NCI-H446 (cell line): ENCODE data around the gene B9D1.

Experiments used
- DNase-seq, 2 experiments: peaks; one replicate each; lab custom pipeline; 2025; lab: John Stamatoyannopoulos, UW

B9D1 gene

GRCh38 chr17:19376811-19377210, 14.3 kb upstream of the B9D1 start:
- DNase-seq = no peak

- no peak for DNase-seq
These were observed 13.2 kb upstream of the B9D1 start for GRCh38 chr17:19375732-19376131.

- no peak for DNase-seq
These were observed 11.6 kb upstream of the B9D1 start for GRCh38 chr17:19374136-19374535.

- DNase-seq = no peak
These were observed 10.5 kb upstream of the B9D1 start for GRCh38 chr17:19372866-19373504.

GRCh38 chr17:19372439-19372838, 9.9 kb upstream of the B9D1 start:
- DNase-seq = no peak

- DNase-seq = no peak
These were observed 9.5 kb upstream of the B9D1 start for GRCh38 chr17:19372011-19372370.

GRCh38 chr17:19371259-19372010, 8.9 kb upstream of the B9D1 start:
- no peak for DNase-seq

GRCh38 chr17:19370493-19370960, 8.0 kb upstream of the B9D1 start:
- no peak for DNase-seq

- no peak for DNase-seq
These were observed 7.4 kb upstream of the B9D1 start for GRCh38 chr17:19369846-19370492.

GRCh38 chr17:19369107-19369778, 6.7 kb upstream of the B9D1 start:
- no peak for DNase-seq

- DNase-seq = no peak
These were observed 5.7 kb upstream of the B9D1 start for GRCh38 chr17:19368229-19368628.

- no peak for DNase-seq
These were observed 4.1 kb upstream of the B9D1 start for GRCh38 chr17:19366637-19366972.

- no peak for DNase-seq
These were observed 3.5 kb upstream of the B9D1 start for GRCh38 chr17:19365833-19366636.

GRCh38 chr17:19365499-19365817, 2.9 kb upstream of the B9D1 start:
- DNase-seq = no peak

- DNase-seq = peak; percentile 59 to 89
These were observed 2.4 kb upstream of the B9D1 start for GRCh38 chr17:19364699-19365498.

GRCh38 chr17:19363460-19364035, 1.0 kb upstream of the B9D1 start:
- DNase-seq = no peak

GRCh38 chr17:19363114-19363438, 553 bp upstream of the B9D1 start:
- no peak for DNase-seq

- no peak for DNase-seq
These were observed 613 bp downstream of the B9D1 start for GRCh38 chr17:19361944-19362276.

- DNase-seq = no peak
These were observed 1.2 kb downstream of the B9D1 start for GRCh38 chr17:19361326-19361725.

GRCh38 chr17:19360772-19361171, 1.8 kb downstream of the B9D1 start:
- no peak for DNase-seq

- no peak for DNase-seq
These were observed 2.7 kb downstream of the B9D1 start for GRCh38 chr17:19359856-19360255.
